CD4-positive, alpha-beta T cell treated with Interferon gamma for 1 hour (primary cell): ENCODE data around the gene QSOX2.

Experiments used
- DNase-seq: peaks from one replicate; pipeline ENCODE4 v3.0.0-alpha.2; 2020

Gene QSOX2

GRCh38 chr9:136169495-136169894 is 76.1 kb downstream of the QSOX2 start:
- DNase-seq = no peak

GRCh38 chr9:136163248-136163850 is 82.3 kb downstream of the QSOX2 start:
- DNase-seq = no peak

- no peak for DNase-seq
Observed at GRCh38 chr9:136160995-136161610, 84.5 kb downstream of the QSOX2 start.

GRCh38 chr9:136160381-136160841 is 85.2 kb downstream of the QSOX2 start:
- DNase-seq = no peak

- no peak for DNase-seq
Observed at GRCh38 chr9:136159851-136160250, 85.8 kb downstream of the QSOX2 start.

GRCh38 chr9:136157477-136158265 is 87.9 kb downstream of the QSOX2 start:
- DNase-seq = no peak
